Mesendoderm (in vitro differentiated cells): ENCODE measurements around the gene TFR2.

Source experiments
- DNase-seq: peaks from one replicate; pipeline ENCODE4 v3.0.0; 2013
- H2AK5ac ChIP-seq: 2 replicates; pipeline ENCODE4 v1.6.1; 2013; ENCODE audit warnings: low read length, inconsistent platforms
- H2BK120ac ChIP-seq: 2 replicates; pipeline ENCODE4 v1.6.1; 2013; ENCODE audit warnings: low read depth, mild to moderate bottlenecking, low read length, moderate library complexity, mixed read lengths
- H2BK15ac ChIP-seq: replicated peaks from 2 replicates; pipeline ENCODE4 v1.6.1; 2013; ENCODE audit warnings: low read depth, mild to moderate bottlenecking, moderate library complexity
- H2BK5ac ChIP-seq: 2 replicates; pipeline ENCODE4 v1.6.1; 2013; ENCODE audit warnings: low read length, inconsistent platforms
- H3K18ac ChIP-seq: 2 replicates; pipeline ENCODE4 v1.6.1; 2013; ENCODE audit warnings: mild to moderate bottlenecking, low read length, mixed read lengths
- H3K23ac ChIP-seq: one replicate; pipeline ENCODE4 v1.6.1; 2013; ENCODE audit warnings: low read length
- H3K27ac ChIP-seq: 2 replicates; pipeline ENCODE4 v1.5.1; 2013; ENCODE audit warnings: low read depth, mild to moderate bottlenecking, inconsistent platforms, low read length, moderate library complexity
- H3K27me3 ChIP-seq: 2 replicates; pipeline ENCODE4 v1.6.1; 2013; ENCODE audit warnings: low read length, control low read depth, mild to moderate bottlenecking, inconsistent platforms; ENCODE audit not compliant: insufficient read depth, poor library complexity
- H3K36me3 ChIP-seq: 2 replicates; pipeline ENCODE4 v1.6.1; 2013; ENCODE audit warnings: low read length, inconsistent platforms; ENCODE audit not compliant: control insufficient read depth, insufficient read depth
- H3K4ac ChIP-seq: one replicate; pipeline ENCODE4 v1.6.1; 2013; ENCODE audit warnings: low read depth, mild to moderate bottlenecking, low read length, moderate library complexity
- H3K4me1 ChIP-seq: 2 replicates; pipeline ENCODE4 v1.6.1; 2013; ENCODE audit warnings: low read depth, low read length, inconsistent platforms; ENCODE audit not compliant: control insufficient read depth
- H3K4me2 ChIP-seq: 2 replicates; pipeline ENCODE4 v1.6.1; 2013; ENCODE audit warnings: low read length
- H3K4me3 ChIP-seq: 2 replicates; pipeline ENCODE4 v1.5.1; 2013; ENCODE audit warnings: mild to moderate bottlenecking, low read length
- H3K56ac ChIP-seq: one replicate; pipeline ENCODE4 v1.6.1; 2013; ENCODE audit warnings: low read length
- H3K79me1 ChIP-seq: 2 replicates; pipeline ENCODE4 v1.6.1; 2013; ENCODE audit warnings: low read length, inconsistent platforms
- H3K79me2 ChIP-seq: 2 replicates; pipeline ENCODE4 v1.6.1; 2013; ENCODE audit warnings: mild to moderate bottlenecking, low read length; ENCODE audit not compliant: control insufficient read depth, insufficient read depth
- H3K9ac ChIP-seq: 2 replicates; pipeline ENCODE4 v1.6.1; 2013; ENCODE audit warnings: low read length, inconsistent platforms
- H4K5ac ChIP-seq: one replicate; pipeline ENCODE4 v1.6.1; 2013; ENCODE audit warnings: low read length
- H4K8ac ChIP-seq: one replicate; pipeline ENCODE4 v1.6.1; 2013; ENCODE audit warnings: low read depth, mild to moderate bottlenecking, control low read depth, low read length, moderate library complexity
- WGBS: extraction: QIAGEN DNeasy Blood & Tissue Kit; methylation state at CpG from one replicate; pipeline ENCODE4 v1.1.7; 2013; ENCODE audit warnings: low lambda C conversion rate, missing lambda C conversion rate; ENCODE audit not compliant: insufficient coverage; ENCODE audit errors: extremely low coverage; 5-methylcytosine and 5-hydroxymethylcytosine counted together

Gene TFR2

GRCh38 chr7:100584683-100585510 lies 56.5 kb downstream of the TFR2 start:
- Histone ChIP-seq H3K18ac (no peak overlapping the region), H3K23ac (no peak overlapping the region), H3K27ac (peak overlapping the region; percentile 6), H3K4me2 (peak overlapping the region; percentile 95), H3K4me1 (peaks cover 13% of the 10 kb centered on the region), H4K8ac (no peak overlapping the region), H3K4me3 (peak overlapping the region; percentile 93), H2AK5ac (no peak overlapping the region), H2BK120ac (no peak overlapping the region), H3K56ac (peak overlapping the region; percentile 98), H2BK15ac (no peak overlapping the region), H3K79me2 (no peaks in the 10 kb centered on the region), H2BK5ac (no peak overlapping the region), H3K4ac (no peak overlapping the region), H3K79me1 (peaks cover 10% of the 10 kb centered on the region), H3K9ac (peak overlapping the region; percentile 98), H3K36me3 (peaks cover 10% of the 10 kb centered on the region), H4K5ac (no peak overlapping the region), H3K27me3 (no peaks in the 10 kb centered on the region)
- WGBS = no CpG with 5 or more reads among the region's 20 CpGs
- DNase-seq = peak; percentile 91

- Histone ChIP-seq H3K36me3 (peaks cover 10% of the 10 kb centered on the region), H2BK120ac (no peak overlapping the region), H3K4me3 (no peak overlapping the region), H3K9ac (peak overlapping the region; percentile 98), H3K4ac (no peak overlapping the region), H3K27ac (peak overlapping the region; percentile 6), H3K4me1 (peaks cover 8% of the 10 kb centered on the region), H3K27me3 (no peaks in the 10 kb centered on the region), H3K56ac (peak overlapping the region; percentile 62), H4K5ac (no peak overlapping the region), H2BK15ac (no peak overlapping the region), H4K8ac (no peak overlapping the region), H3K23ac (no peak overlapping the region), H2AK5ac (no peak overlapping the region), H3K4me2 (peak overlapping the region; percentile 95), H3K18ac (no peak overlapping the region), H3K79me1 (peaks cover 10% of the 10 kb centered on the region), H2BK5ac (no peak overlapping the region), H3K79me2 (no peaks in the 10 kb centered on the region)
- peak; percentile 55 for DNase-seq
- no CpG with 5 or more reads among the region's 15 CpGs for WGBS
These were observed 57.2 kb downstream of the TFR2 start for GRCh38 chr7:100584054-100584682.

GRCh38 chr7:100583132-100584053 lies 58.0 kb downstream of the TFR2 start:
- H3K36me3 ChIP-seq = peaks cover 10% of the 10 kb centered on the region
- peaks cover 10% of the 10 kb centered on the region for H3K79me1 ChIP-seq
- peak overlapping the region; percentile 62 for H3K56ac ChIP-seq
- H3K4ac ChIP-seq = no peak overlapping the region
- no peak overlapping the region for H2BK120ac ChIP-seq
- H3K4me1 ChIP-seq = peaks cover 8% of the 10 kb centered on the region
- H4K5ac ChIP-seq = no peak overlapping the region
- no peak overlapping the region for H3K18ac ChIP-seq
- no peak overlapping the region for H3K23ac ChIP-seq
- no peak overlapping the region for H2AK5ac ChIP-seq
- no peaks in the 10 kb centered on the region for H3K27me3 ChIP-seq
- no peak overlapping the region for H2BK15ac ChIP-seq
- H3K4me2 ChIP-seq = no peak overlapping the region
- H3K4me3 ChIP-seq = no peak overlapping the region
- no peak for DNase-seq
- H2BK5ac ChIP-seq = no peak overlapping the region
- no peaks in the 10 kb centered on the region for H3K79me2 ChIP-seq
- WGBS = no CpG with 5 or more reads among the region's 23 CpGs
- H4K8ac ChIP-seq = no peak overlapping the region
- no peak overlapping the region for H3K27ac ChIP-seq
- peak overlapping the region; percentile 7 for H3K9ac ChIP-seq

DNA sequence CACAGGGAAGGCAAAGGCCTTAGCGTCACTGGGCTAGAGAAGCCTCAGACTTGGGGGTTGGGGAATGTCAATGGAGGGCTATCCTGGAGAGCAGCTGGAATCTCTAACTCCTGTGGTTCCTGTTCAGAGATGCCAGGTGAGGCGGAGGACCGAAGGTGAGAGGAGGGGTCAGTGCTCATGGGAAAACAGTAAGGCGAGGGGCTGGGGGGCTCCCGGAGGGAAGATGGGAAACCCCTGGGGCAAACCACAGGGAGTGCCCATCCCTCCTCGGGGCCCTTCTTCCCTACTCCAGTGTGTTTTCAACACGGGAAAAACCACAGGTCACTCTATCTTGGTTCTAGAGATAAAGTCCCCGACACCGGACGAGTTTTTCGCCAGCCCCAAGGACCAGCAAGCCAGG lies 58.7 kb downstream of the TFR2 start:
- WGBS = no CpG with 5 or more reads among the region's 11 CpGs
- peaks cover 10% of the 10 kb centered on the region for H3K79me1 ChIP-seq
- H3K4ac ChIP-seq = no peak overlapping the region
- no peak overlapping the region for H2BK5ac ChIP-seq
- H3K4me2 ChIP-seq = no peak overlapping the region
- no peak overlapping the region for H3K4me3 ChIP-seq
- no peak overlapping the region for H3K27ac ChIP-seq
- no peak overlapping the region for H3K9ac ChIP-seq
- no peak overlapping the region for H4K8ac ChIP-seq
- no peak overlapping the region for H2BK120ac ChIP-seq
- H3K4me1 ChIP-seq = peaks cover 8% of the 10 kb centered on the region
- H4K5ac ChIP-seq = no peak overlapping the region
- H2BK15ac ChIP-seq = no peak overlapping the region
- H3K79me2 ChIP-seq = no peaks in the 10 kb centered on the region
- H3K56ac ChIP-seq = no peak overlapping the region
- no peak overlapping the region for H2AK5ac ChIP-seq
- H3K18ac ChIP-seq = no peak overlapping the region
- peaks cover 10% of the 10 kb centered on the region for H3K36me3 ChIP-seq
- DNase-seq = no peak
- no peaks in the 10 kb centered on the region for H3K27me3 ChIP-seq
- H3K23ac ChIP-seq = no peak overlapping the region

DNA sequence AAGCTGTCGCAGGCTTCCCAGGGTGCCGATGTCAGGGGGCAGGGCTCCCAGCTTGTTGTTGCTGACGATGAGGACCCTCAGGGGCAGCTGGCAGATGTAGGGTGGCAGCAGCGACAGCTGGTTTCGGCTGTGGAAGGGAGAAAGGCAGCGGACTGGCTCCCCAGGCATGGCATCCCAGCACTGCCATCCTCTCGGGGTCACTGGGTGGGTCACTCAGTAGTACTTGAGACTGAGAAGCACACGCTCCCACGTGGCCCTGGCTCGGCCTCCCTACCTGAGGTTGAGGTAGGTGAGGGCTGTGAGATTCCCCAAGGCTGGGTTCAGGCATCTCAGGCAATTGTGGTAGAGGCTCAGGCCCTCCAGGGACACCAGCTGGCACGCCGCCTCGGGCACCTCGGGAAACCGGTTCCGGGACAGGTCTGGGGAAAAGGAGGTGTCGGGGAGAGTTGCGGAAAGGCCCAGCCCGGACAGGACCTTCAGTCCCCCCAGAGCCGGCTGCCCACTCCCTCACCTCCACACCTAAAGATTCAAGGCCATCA lies 59.2 kb downstream of the TFR2 start:
- H3K9ac ChIP-seq = no peak overlapping the region
- no peak overlapping the region for H3K56ac ChIP-seq
- WGBS = no CpG with 5 or more reads among the region's 20 CpGs
- H2AK5ac ChIP-seq = no peak overlapping the region
- H3K79me2 ChIP-seq = no peaks in the 10 kb centered on the region
- H3K4ac ChIP-seq = no peak overlapping the region
- H3K4me2 ChIP-seq = no peak overlapping the region
- no peak overlapping the region for H3K18ac ChIP-seq
- H3K27me3 ChIP-seq = no peaks in the 10 kb centered on the region
- peaks cover 10% of the 10 kb centered on the region for H3K79me1 ChIP-seq
- H3K4me3 ChIP-seq = no peak overlapping the region
- no peak overlapping the region for H3K27ac ChIP-seq
- H3K4me1 ChIP-seq = peaks cover 8% of the 10 kb centered on the region
- H2BK15ac ChIP-seq = no peak overlapping the region
- H4K5ac ChIP-seq = no peak overlapping the region
- no peak overlapping the region for H3K23ac ChIP-seq
- no peak overlapping the region for H2BK5ac ChIP-seq
- H4K8ac ChIP-seq = no peak overlapping the region
- no peak overlapping the region for H2BK120ac ChIP-seq
- DNase-seq = no peak
- H3K36me3 ChIP-seq = peaks cover 10% of the 10 kb centered on the region
